GM21515 (cell line): ENCODE measurements around the gene SLC8A2.

Experiments
- ATAC-seq: cut with Tn5 transposase; IDR thresholded peaks from one replicate; pipeline ENCODE4 v1.9.1; 2021; ENCODE audit not compliant: unreplicated experiment

SLC8A2 gene

DNA sequence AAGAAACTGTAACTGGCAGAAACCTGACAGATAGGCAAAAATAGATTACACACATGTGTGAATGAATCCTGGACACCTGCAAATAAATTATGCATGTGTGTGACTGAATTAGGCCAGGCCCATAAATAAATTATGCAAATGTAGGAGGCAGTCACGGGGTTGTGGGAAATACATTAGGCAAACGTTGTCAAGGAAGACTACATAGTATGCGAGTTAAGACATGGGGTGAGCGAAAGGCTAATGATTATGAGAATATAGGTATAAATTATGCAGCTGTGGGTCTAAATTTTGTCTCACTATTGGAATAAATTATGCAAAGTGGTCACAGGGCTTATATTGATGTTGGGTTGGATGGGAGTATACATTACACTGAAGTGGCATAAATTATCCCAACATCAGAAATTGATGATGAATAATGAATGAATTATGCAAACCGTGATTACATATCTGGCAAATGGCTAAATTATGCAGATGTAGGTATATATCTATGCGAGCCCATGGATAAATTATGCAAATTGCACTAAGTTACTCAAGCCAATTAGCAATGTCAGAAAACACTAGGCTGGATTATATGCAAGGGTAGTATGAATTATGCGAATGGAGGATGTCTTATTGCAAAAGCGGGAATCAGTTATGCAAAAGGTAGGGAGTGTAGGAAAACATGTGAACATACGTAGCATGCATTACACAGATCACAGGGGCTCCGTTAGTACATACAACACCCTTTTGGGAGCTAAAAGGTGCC, 6.8 kb downstream of the SLC8A2 start:
- ATAC-seq: no peak

DNA sequence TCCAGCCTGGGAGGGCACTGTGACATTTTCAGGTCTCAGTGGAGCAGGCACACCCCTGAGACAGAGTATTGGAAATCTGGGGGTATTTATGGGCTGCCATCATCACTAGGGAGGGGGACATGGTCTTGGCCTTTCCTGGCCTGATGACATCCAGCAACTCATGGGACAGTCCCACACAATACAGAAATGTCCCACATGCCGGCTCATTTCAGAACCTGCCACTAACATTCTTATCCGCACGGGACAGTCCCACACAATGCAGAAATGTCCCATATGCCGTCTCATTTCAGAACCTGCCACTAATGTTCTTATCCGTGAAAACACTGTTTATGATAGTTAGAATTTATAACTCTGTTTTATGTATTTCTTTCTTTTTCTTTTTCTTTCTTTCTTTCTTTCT, 9.8 kb downstream of the SLC8A2 start:
- no peak for ATAC-seq

- no peak for ATAC-seq
Measured at GRCh38 chr19:47459477-47459876, 12.2 kb downstream of the SLC8A2 start.

DNA sequence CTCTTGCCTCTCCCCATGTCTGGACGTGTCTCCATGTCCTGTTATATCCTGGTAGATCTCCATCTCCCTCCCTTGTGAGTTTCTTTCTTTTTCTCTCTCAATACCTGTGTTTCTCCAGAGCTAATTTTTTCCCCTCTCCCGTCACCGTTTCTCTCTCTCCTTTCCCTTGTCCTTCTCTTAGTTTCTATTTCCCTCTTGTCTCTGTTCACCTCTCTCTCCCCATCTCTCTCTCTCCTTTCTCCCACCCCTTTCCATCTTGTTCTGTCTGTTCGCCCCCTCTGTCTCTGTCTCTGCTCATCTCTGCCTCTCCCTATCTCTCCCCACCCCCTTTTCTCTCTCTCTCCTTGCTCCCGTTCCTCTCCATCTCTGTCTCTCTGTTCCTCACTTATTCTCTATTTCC, 13.0 kb downstream of the SLC8A2 start:
- ATAC-seq: no peak

- no peak for ATAC-seq
Measured at GRCh38 chr19:47456721-47457474, 14.8 kb downstream of the SLC8A2 start.

DNA sequence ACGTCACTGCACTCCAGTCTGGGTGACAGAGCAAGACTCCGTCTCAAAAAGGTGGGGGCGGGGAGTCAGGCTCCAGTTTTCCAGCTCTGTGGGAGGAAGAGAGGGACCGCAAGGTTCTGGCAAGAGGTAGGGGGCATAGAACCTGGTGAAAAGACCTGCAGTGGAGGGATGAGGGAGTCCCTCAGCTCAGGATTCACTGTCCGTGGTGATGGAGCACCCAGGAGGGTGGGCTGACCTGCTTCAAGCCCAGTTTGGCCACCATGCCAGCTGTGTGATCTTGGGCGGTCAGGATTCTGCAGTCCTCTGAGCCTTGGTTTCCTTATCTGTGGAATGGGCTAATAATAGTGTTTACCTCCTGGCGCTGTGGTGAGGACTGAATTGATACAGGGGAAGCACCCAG, 21.2 kb downstream of the SLC8A2 start:
- ATAC-seq: no peak

DNA sequence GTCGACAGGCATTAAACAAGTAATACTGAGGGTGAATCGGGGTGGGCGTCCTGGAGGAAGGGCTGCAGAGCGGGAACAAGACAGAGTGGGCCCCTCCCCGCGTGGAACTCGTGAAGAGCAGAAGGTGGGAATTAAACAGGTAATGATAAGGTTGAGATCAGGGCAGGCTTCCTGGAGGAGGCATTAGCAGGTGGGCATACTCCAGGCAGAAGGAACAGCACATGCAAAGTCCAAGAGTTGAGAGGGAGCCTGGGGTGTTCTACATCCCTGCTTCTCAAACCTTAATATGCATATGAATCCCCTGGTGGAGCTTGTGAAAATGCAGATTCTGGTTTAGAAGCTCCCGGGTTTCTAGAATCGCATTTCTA, 23.3 kb downstream of the SLC8A2 start:
- no peak for ATAC-seq

DNA sequence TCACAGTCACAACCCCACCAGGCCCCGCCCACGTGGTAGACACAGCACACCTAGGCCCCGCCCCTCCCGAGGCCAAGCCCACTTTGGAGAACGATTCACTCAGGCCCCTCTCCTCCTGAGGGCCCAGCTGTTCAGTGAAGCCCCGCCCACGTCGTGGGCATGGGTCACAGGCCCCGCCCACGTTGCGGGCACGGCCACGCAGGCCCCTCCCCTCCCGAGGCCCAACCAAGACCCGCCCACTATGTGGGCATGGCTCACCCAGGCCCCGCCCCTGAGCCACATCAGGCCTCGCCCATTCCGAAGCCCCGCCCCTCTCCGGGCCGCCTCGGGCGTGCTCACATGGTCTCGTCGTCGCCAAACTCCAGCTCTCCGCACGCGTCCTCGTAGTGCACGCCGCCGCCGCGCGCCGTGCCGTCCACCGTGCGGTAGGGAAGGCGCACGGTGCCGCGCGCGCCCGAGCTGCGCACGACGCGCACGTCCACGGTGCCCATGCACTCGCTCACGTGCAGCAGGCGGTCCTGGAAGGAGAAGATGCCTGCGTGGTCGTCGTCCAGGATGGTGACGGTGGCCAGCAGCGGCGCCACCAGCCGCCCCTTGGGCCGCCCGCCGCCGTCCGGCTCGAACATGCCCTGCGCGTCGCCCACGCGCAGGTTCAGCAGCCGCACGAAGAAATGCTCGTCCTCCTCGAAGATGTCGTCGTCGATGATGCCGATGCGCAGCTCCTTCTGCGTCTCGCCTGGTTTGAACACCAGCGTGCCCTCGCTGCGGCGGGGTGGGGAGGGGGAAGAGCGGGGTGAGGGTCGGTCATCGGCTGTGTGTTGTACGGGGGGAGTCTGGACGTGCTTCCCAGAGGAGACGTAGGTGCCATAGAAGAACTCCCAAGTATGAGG, 24.0 kb downstream of the SLC8A2 start:
- no peak for ATAC-seq

GRCh38 chr19:47446534-47447469, 24.9 kb downstream of the SLC8A2 start:
- no peak for ATAC-seq

- no peak for ATAC-seq
Measured at GRCh38 chr19:47445937-47446402, 25.7 kb downstream of the SLC8A2 start.

GRCh38 chr19:47445527-47445926, 26.2 kb downstream of the SLC8A2 start:
- no peak for ATAC-seq

- ATAC-seq: no peak
Measured at GRCh38 chr19:47444388-47444821, 27.3 kb downstream of the SLC8A2 start.

GRCh38 chr19:47443331-47443730, 28.4 kb downstream of the SLC8A2 start:
- ATAC-seq: no peak

GRCh38 chr19:47438793-47439220, 32.9 kb downstream of the SLC8A2 start:
- no peak for ATAC-seq

GRCh38 chr19:47437500-47437899, 34.2 kb downstream of the SLC8A2 start:
- no peak for ATAC-seq

DNA sequence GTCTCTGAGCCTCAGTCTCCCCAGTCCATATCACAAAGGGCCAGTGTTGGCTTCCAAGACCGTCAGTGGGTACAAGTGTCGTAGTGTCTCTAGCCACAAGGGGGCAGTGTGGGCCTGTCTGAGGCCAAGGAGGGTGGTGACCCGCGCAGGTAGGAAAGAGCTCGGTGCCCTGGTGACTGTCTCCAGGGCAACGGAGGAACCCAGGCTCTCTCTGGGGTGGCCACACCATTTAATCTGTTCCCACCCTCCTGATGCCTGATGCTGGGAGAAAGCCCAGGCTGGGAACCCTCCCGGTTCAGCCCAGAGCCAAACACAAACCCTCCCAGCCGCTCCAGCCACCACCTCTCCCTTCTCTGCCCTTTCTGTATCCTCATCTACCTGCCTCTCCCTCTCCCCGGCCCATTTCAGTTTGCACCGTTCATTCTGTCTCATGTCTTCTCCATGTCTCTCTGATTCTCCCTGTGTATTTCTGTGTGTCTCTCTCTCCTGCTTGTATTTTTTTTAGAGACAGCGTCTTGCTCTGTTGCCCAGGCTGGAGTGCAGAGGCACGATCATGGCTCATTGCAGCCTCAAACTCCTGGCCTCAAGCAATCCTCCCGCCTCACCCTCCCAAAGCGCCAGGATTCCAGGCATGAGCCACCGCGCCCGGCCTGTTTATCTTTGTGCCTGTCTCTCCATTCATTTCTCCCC, 34.8 kb downstream of the SLC8A2 start:
- no peak for ATAC-seq

GRCh38 chr19:47435883-47436417, 35.7 kb downstream of the SLC8A2 start:
- no peak for ATAC-seq

DNA sequence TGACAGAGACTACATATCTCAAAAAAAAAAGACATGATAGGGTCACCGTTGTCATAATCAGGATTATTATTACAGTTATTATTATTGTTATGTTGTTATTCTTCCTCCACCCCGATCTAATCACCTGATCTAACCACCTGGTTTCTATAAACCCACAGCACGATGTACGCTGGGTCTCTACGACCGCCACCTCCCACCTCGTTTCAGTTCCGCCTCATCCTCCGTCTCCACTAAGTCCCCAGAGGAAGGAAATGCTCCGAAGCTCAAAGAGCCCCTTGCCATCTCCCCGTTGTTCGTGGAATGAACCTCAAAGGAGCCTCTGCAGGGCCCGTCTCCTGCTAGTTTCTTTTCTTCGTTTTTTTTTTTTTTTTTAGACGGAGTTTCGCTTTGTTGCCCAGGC, 36.5 kb downstream of the SLC8A2 start:
- ATAC-seq: no peak

DNA sequence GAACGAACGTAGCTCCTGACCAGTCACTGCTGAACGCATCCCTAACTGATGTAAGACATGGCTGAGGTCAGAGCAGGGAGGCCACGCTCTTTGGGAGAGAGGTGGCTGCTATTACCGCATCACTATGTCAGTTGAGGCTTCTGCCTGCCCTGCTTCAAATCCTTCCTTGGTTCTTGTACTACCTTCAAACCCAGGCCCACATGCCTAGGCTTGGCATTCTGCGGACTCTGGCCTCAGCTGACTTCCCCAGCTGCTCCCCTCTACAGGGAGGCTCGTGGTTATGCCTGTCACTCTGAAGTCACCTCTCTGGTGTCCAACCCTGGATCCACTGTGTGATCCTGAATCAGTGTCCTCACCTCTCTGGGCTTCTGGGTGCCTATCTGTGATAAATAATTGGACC, 37.6 kb downstream of the SLC8A2 start:
- ATAC-seq: no peak
